ENCODE measurements around the gene ERF.

GRCh38 chr19:42276821-42277220 is 21.9 kb upstream of the ERF start:
- TF ChIP-seq CTCF (IDR thresholded peaks at IDR 0.05; ENCODE audit: low read depth, low read length, poor library complexity, severe bottlenecking) (no peak), EZH2phosphoT487 (IDR thresholded peaks at IDR 0.05; ENCODE audit: borderline replicate concordance, low read length) (no peak)

Data from DOHH2 (cell line).